Astrocyte (in vitro differentiated cells and primary cell): ENCODE measurements around the gene CRNKL1. TPM values are rescaled to one million over a fixed set of nuclear protein-coding genes. Genes with fewer than 3 reads are reported as not detected.

Source experiments
- DNase-seq: peaks from one replicate; pipeline ENCODE4 v3.0.0-alpha.2; 2010; ENCODE audit warnings: low read depth
- FAIRE-seq: peaks from 2 replicates; lab custom pipeline; 2011; peaks lifted over from hg19 to GRCh38; lab: Jason Lieb, UNC
- H2AFZ ChIP-seq: 2 replicates; pipeline ENCODE4 v1.6.0; 2012; ENCODE audit warnings: low read depth, low read length, inconsistent platforms
- H3K27ac ChIP-seq: 2 replicates; pipeline ENCODE4 v1.5.1; 2011; ENCODE audit warnings: low read depth, low read length, inconsistent platforms
- H3K27me3 ChIP-seq: 2 replicates; pipeline ENCODE4 v1.6.0; 2011; ENCODE audit warnings: low read length, inconsistent platforms; ENCODE audit not compliant: insufficient read depth
- H3K36me3 ChIP-seq: 2 replicates; pipeline ENCODE4 v1.5.1; 2011; ENCODE audit warnings: low read length, inconsistent platforms; ENCODE audit not compliant: insufficient read depth
- H3K4me1 ChIP-seq: 2 replicates; pipeline ENCODE4 v1.5.1; 2011; ENCODE audit warnings: low read length, inconsistent platforms; ENCODE audit not compliant: insufficient read depth
- H3K4me2 ChIP-seq: 2 replicates; pipeline ENCODE4 v1.6.0; 2012; ENCODE audit warnings: low read length, inconsistent platforms
- H3K4me3 ChIP-seq: 2 replicates; pipeline ENCODE4 v1.5.1; 2011; ENCODE audit warnings: low read depth, mild to moderate bottlenecking, low read length, inconsistent platforms; ENCODE audit not compliant: insufficient read depth
- H3K79me2 ChIP-seq: 2 replicates; pipeline ENCODE4 v1.6.0; 2012; ENCODE audit warnings: mild to moderate bottlenecking, low read length, inconsistent platforms; ENCODE audit not compliant: insufficient read depth
- H3K9ac ChIP-seq: 2 replicates; pipeline ENCODE4 v1.6.0; 2012; ENCODE audit warnings: mild to moderate bottlenecking, low read length, inconsistent platforms
- H3K9me3 ChIP-seq: 2 replicates; pipeline ENCODE4 v1.5.1; 2012; ENCODE audit warnings: low read depth, mild to moderate bottlenecking, low read length, inconsistent platforms; ENCODE audit not compliant: insufficient read depth
- H4K20me1 ChIP-seq: 2 replicates; pipeline ENCODE4 v1.6.0; 2012; ENCODE audit warnings: low read length, inconsistent platforms; ENCODE audit not compliant: insufficient read depth
- H3K27ac Mint-ChIP-seq: one replicate; pipeline ENCODE4 v1.8.0; 2021; ENCODE audit warnings: mild to moderate bottlenecking, mixed read lengths; ENCODE audit not compliant: unreplicated experiment
- H3K27me3 Mint-ChIP-seq: one replicate; pipeline ENCODE4 v1.8.0; 2021; ENCODE audit warnings: low read depth, mixed read lengths; ENCODE audit not compliant: unreplicated experiment
- H3K36me3 Mint-ChIP-seq: one replicate; pipeline ENCODE4 v1.8.0; 2021; ENCODE audit warnings: low read depth, mixed read lengths; ENCODE audit not compliant: unreplicated experiment
- H3K4me1 Mint-ChIP-seq: one replicate; pipeline ENCODE4 v1.8.0; 2021; ENCODE audit warnings: low read depth, mixed read lengths; ENCODE audit not compliant: unreplicated experiment
- H3K4me3 Mint-ChIP-seq: one replicate; pipeline ENCODE4 v1.8.0; 2021; ENCODE audit warnings: mild to moderate bottlenecking, moderate library complexity, mixed read lengths; ENCODE audit not compliant: unreplicated experiment
- H3K9me3 Mint-ChIP-seq: one replicate; pipeline ENCODE4 v1.8.0; 2021; ENCODE audit warnings: mild to moderate bottlenecking, mixed read lengths; ENCODE audit not compliant: unreplicated experiment
- CTCF ChIP-seq: IDR thresholded peaks from 2 replicates; pipeline ENCODE4 v1.5.1; 2011; ENCODE audit warnings: low read depth, mild to moderate bottlenecking, inconsistent platforms, low read length, moderate library complexity; ENCODE audit not compliant: insufficient read depth
- EZH2 ChIP-seq: IDR thresholded peaks from 2 replicates; pipeline ENCODE4 v1.6.1; 2012; ENCODE audit warnings: mild to moderate bottlenecking, low read length, inconsistent platforms; ENCODE audit not compliant: insufficient read depth
- total RNA-seq: library from RNA; stranded (reverse); gene quantifications from 2 replicates; pipeline ENCODE4 v1.2.1, GENCODE V29; 2021

The CRNKL1 gene
- total RNA-seq, 1 donor from 2014 or later = 20.2 TPM

- peaks cover 54% of the 10 kb centered on the region for H3K4me1 Mint-ChIP-seq
- TF ChIP-seq CTCF (no peak), EZH2 (no peak)
- no peaks in the 10 kb centered on the region for H3K27me3 ChIP-seq
- peaks cover 9% of the 10 kb centered on the region for H4K20me1 ChIP-seq
- H3K9me3 ChIP-seq = no peaks in the 10 kb centered on the region
- no peak overlapping the region for H3K4me3 Mint-ChIP-seq
- H3K4me1 ChIP-seq = peaks cover 53% of the 10 kb centered on the region
- H3K27ac Mint-ChIP-seq = peak overlapping the region; percentile 99
- DNase-seq (no peak), FAIRE-seq (no peak)
- H3K79me2 ChIP-seq = peaks cover 72% of the 10 kb centered on the region
- peaks cover 4% of the 10 kb centered on the region for H3K36me3 Mint-ChIP-seq
- H3K9ac ChIP-seq = peak overlapping the region; percentile 76
- H3K4me3 ChIP-seq = peak overlapping the region; percentile 1
- H3K36me3 ChIP-seq = peaks cover 11% of the 10 kb centered on the region
- no peak overlapping the region for H2AFZ ChIP-seq
- H3K27me3 Mint-ChIP-seq = no peaks in the 10 kb centered on the region
- no peaks in the 10 kb centered on the region for H3K9me3 Mint-ChIP-seq
- peak overlapping the region; percentile 96 for H3K27ac ChIP-seq
- H3K4me2 ChIP-seq = peak overlapping the region; percentile 79
Measured at GRCh38 chr20:19991854-19992253, 60.4 kb downstream of the CRNKL1 start.

- Histone ChIP-seq H3K4me2 (peak overlapping the region; percentile 59), H3K4me3 (no peak overlapping the region), H4K20me1 (peaks cover 14% of the 10 kb centered on the region), H2AFZ (no peak overlapping the region), H3K4me1 (peaks cover 58% of the 10 kb centered on the region), H3K27me3 (no peaks in the 10 kb centered on the region), H3K27ac (peak overlapping the region; percentile 96), H3K9me3 (no peaks in the 10 kb centered on the region), H3K36me3 (peaks cover 8% of the 10 kb centered on the region), H3K9ac (peak overlapping the region; percentile 21), H3K79me2 (peaks cover 72% of the 10 kb centered on the region)
- Mint-ChIP-seq H3K27me3 (no peaks in the 10 kb centered on the region), H3K9me3 (no peaks in the 10 kb centered on the region), H3K4me3 (no peak overlapping the region), H3K36me3 (no peaks in the 10 kb centered on the region), H3K4me1 (peaks cover 50% of the 10 kb centered on the region), H3K27ac (peak overlapping the region; percentile 99)
- FAIRE-seq (no peak), DNase-seq (no peak)
- no peak for TF ChIP-seq EZH2
- no peak for TF ChIP-seq CTCF
Measured at GRCh38 chr20:19991308-19991707, 61.0 kb downstream of the CRNKL1 start.

GRCh38 chr20:19990850-19991249 is 61.4 kb downstream of the CRNKL1 start:
- TF ChIP-seq CTCF = no peak
- no peak for TF ChIP-seq EZH2
- peaks cover 15% of the 10 kb centered on the region for H4K20me1 ChIP-seq
- H3K9ac ChIP-seq = peak overlapping the region; percentile 35
- DNase-seq (peak; percentile 70), FAIRE-seq (no peak)
- H3K9me3 Mint-ChIP-seq = no peaks in the 10 kb centered on the region
- H3K27me3 Mint-ChIP-seq = no peaks in the 10 kb centered on the region
- H3K4me2 ChIP-seq = peak overlapping the region; percentile 59
- peaks cover 8% of the 10 kb centered on the region for H3K36me3 ChIP-seq
- H3K4me1 Mint-ChIP-seq = peaks cover 48% of the 10 kb centered on the region
- H3K9me3 ChIP-seq = no peaks in the 10 kb centered on the region
- peak overlapping the region; percentile 96 for H3K27ac ChIP-seq
- H3K4me3 Mint-ChIP-seq = no peak overlapping the region
- H2AFZ ChIP-seq = no peak overlapping the region
- H3K36me3 Mint-ChIP-seq = no peaks in the 10 kb centered on the region
- peak overlapping the region; percentile 99 for H3K27ac Mint-ChIP-seq
- H3K79me2 ChIP-seq = peaks cover 74% of the 10 kb centered on the region
- peaks cover 63% of the 10 kb centered on the region for H3K4me1 ChIP-seq
- no peaks in the 10 kb centered on the region for H3K27me3 ChIP-seq
- H3K4me3 ChIP-seq = no peak overlapping the region
